Inflammatory macrophage treated with lipopolysaccharide for 4 hours (primary cell): ENCODE data around the gene PRR16.

Experiments used
- DNase-seq: peaks from one replicate; pipeline ENCODE4 v3.0.0-alpha.2; 2020

PRR16 gene

DNA sequence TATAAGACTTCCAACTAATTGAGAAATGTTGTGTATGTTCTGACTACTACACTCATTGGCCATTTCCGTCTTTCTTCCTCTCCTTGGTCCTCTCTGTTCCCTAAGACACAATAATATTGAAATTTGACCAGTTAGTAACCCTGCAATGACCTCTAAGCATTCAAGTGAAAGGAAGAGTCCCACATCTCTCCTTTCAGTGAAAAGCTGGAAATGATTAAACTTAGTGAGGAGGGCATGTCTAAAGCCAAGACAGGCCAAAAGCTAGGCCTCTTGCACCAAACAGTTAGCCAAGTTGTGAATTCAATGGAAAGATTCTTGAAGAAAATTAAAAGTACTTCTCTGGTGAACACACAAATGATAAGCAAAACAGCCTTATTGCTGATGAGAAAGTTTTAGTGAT is 122.5 kb downstream of the PRR16 start:
- DNase-seq, result no peak

GRCh38 chr5:120591911-120592310 is 127.8 kb downstream of the PRR16 start:
- no peak for DNase-seq

GRCh38 chr5:120599576-120599975 is 135.5 kb downstream of the PRR16 start:
- DNase-seq, result no peak

GRCh38 chr5:120600639-120601038 is 136.5 kb downstream of the PRR16 start:
- DNase-seq, result no peak

DNA sequence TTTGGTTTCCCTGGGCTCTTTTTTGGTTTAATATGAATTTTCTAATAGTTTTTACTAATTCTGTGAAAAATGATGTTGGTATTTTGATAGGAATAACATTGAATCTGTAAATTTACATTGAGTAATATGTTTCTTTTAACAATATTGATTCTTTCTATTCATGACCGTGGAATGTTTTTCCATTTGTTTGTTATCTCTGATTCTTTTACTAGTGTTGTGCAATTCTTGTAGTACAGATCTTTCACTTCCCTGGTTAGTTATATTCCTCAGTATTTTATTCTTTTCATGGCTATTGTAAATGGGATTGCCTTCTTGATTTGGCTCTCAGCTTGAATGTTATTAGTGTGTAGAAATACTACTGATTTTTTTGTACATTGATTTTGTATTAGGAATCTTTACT is 137.9 kb downstream of the PRR16 start:
- no peak for DNase-seq

- no peak for DNase-seq
Observed at GRCh38 chr5:120604884-120605283, 140.8 kb downstream of the PRR16 start.

GRCh38 chr5:120605325-120606079 is 141.4 kb downstream of the PRR16 start:
- no peak for DNase-seq

DNA sequence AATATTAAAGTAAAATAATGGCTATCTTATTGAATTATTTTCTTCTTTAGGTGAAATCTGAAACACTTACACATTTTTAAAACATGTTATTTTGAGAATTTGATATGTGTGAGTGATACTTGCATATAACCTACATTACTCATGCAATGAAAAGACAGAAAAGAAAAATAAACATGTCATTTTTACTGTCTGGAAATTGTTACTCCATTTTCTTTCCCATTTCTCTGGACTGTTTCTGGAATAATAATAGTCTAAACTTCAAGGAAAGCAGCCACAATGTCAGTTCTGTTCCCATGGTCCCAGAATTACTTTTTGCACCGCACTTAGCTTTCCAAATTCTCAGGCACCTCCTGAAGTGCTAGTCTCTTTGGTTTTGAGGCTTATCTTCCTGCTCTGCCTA is 145.5 kb downstream of the PRR16 start:
- no peak for DNase-seq

- DNase-seq, result no peak
Observed at GRCh38 chr5:120610145-120610544, 146.0 kb downstream of the PRR16 start.

- no peak for DNase-seq
Observed at GRCh38 chr5:120613729-120614128, 149.6 kb downstream of the PRR16 start.

GRCh38 chr5:120614531-120615180 is 150.6 kb downstream of the PRR16 start:
- DNase-seq, result no peak

DNA sequence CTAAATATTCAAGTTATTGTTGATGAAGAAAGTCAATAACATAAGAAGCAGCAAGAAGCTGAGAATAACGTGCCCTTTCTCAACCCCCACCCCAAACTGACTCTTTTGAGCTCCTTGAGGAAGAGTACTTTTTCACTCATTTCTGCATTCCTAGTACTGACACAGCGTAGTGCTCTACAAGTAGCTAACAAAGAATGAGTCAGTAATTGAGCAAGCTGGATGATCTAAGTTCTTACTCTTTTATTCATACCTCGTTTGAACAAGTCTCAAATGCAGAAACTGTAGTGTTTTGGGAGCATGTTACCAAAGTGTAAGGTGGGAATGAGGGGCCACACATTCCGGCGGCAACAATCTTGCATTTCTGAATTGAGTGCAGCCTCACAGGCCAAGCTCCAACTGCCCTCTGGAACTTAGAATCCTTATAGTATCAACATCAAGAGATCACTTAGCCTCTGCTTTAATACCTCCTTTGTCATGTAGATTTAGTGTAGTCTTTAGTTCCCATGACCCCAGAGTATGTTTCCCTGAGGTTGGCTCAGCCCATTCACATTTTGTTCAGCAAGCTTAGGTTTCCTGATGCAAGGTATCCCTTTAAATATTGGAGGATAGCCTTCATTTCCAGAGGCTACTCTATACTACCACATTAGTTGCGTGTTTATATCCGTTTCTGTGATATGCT is 152.0 kb downstream of the PRR16 start:
- DNase-seq, result peak; percentile 6

DNA sequence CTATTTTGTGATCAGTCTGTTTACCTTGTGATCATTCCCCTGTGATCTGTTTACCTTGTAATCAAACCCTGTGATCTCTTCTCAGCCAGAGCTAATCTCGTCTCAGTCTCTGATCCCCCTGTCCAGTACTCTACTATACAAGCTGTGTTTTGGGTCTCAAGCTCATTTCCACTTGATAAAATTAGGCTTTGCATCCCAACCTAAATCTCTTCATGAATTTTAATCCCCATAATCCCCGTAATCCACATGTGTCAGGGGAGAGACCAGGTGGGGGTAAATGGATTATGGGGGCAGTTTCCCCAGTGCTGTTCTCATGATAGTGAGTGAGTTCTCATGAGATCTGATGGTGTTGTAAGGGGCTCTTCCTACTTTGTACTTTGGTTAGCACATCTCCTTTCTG is 157.2 kb downstream of the PRR16 start:
- no peak for DNase-seq

DNA sequence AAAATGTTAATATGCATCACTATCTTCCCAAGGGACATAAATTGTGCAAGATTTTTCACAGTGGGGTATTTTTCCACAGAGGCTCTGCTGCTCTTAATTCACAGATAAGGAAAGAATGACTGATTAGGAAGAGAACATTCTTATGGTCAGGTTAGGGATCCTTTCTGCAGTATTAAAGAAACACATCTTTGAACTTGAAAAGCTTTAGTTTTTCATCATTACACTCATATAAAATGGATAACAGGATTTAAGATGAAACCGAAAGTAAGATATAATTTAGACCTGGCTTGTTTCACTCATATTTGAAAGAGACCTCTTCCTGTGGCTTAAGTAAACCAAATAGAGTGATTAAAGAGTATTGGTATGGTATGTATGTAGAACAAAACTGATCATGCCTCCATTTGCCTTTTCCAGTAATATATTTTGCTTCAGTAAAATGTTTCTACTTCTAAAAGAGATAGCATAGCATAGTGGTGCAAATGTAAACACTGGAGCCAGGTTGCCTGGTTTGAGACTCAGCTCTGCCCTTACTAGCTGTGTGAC is 160.0 kb downstream of the PRR16 start:
- no peak for DNase-seq

- no peak for DNase-seq
Observed at GRCh38 chr5:120628156-120628555, 164.1 kb downstream of the PRR16 start.

- DNase-seq, result no peak
Observed at GRCh38 chr5:120630550-120630949, 166.4 kb downstream of the PRR16 start.

DNA sequence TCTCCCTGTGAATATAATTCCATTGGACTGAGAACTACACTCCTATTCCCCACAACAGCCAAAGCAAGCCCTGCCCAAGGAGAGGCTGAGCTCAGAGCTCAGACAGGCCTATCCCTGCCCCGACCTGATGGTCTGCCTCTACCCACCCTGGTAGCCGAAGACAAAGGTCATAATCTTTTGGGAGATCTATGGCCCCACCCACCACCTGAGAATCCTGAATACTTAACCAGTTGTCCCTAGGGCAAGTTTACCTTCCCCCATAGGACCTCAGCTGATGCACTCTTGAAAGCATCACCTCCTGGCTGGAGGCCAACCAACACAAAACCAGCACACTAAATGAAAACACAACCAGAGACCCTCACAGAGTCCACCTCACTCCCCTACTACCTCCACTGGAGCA is 167.5 kb downstream of the PRR16 start:
- no peak for DNase-seq

- no peak for DNase-seq
Observed at GRCh38 chr5:120632430-120632829, 168.3 kb downstream of the PRR16 start.

DNA sequence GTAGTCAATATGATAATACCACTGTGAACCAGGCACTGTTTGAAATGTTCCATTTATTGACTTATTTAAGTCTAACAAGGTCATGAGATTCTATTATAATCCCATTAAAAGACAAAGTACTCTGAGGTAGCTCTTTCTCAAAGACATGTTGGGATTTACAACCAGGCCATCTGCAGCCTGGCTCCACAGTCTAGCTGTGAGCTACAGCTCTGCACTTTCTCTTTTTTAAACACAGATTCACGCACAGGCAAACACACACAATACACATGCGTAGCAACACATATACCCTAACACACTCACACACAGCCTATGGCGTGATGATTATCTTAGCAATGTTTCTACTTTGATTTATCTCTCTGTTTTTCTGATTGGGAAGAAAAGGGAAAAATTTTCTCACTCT is 174.3 kb downstream of the PRR16 start:
- DNase-seq, result no peak

GRCh38 chr5:120640778-120641177 is 176.7 kb downstream of the PRR16 start:
- no peak for DNase-seq

GRCh38 chr5:120644516-120644915 is 180.4 kb downstream of the PRR16 start:
- no peak for DNase-seq

DNA sequence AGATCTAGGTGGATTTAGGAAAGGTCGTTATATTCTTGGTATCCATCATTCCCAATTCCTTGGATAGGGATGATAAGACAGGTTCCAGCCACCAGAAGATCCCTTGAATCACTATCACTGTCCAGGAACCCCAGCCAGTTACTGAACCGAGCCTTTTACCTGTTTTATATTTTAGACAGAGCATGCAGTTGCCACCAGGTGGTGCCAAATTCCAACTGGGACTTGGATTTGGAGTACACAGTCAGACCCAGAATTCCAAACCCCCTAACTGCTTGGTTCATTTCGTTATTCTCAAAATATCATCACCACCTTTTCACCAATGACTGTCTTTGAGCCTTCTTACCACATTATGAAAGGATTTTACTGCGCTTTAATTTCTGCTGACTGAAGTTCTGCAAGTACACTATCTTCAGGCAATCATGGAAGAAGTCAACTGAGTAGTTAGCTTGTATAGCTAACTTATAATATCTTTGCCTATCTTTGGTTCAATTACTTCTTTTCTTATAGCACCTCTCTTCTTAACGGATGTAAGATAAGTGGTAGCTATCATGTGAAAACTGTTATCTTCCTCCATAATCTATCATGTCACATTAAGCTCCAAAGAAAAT is 191.8 kb downstream of the PRR16 start:
- DNase-seq, result peak; percentile 5

GRCh38 chr5:120657104-120657503 is 193.0 kb downstream of the PRR16 start:
- DNase-seq, result no peak
